CD4-positive, alpha-beta T cell (primary cell): ENCODE results near the gene CASP10. TPM values are rescaled to one million over a fixed set of nuclear protein-coding genes. Genes with fewer than 3 reads are reported as not detected.

Experiments used
- ATAC-seq: fragments of 200-7000 bp; cut with Tn5 transposase; one replicate; pipeline ENCODE4 v1.10.0; 2022; ENCODE audit warnings: mild to moderate bottlenecking; ENCODE audit not compliant: poor library complexity
- CTCF ChIA-PET: fragments of 350-600 bp; sonication (Branson Sonifier 250); formaldehyde crosslinking; loops from one replicate; lab custom pipeline; 2021; ENCODE audit warnings: antibody characterized with exemption, inconsistent platforms; lab: Charles Lee
- POLR2A ChIA-PET: fragments of 350-600 bp; sonication (Branson Sonifier 250); formaldehyde crosslinking; loops from one replicate; lab custom pipeline; 2021; ENCODE audit warnings: antibody characterized with exemption, inconsistent platforms; lab: Charles Lee
- DNase-seq, 14 experiments: peaks; one replicate each; pipeline ENCODE4 v3.0.0-alpha.2; 2013 to 2020; ENCODE audit warnings: mixed read lengths in 2 of 14
- H3K27ac ChIP-seq, 2 donors: one replicate each; pipeline versions ENCODE4 v1.5.1 to v1.7.0; 2013; ENCODE audit warnings: low read length in 2 of 2, low read depth in 1 of 2, mild to moderate bottlenecking in 1 of 2
- H3K27me3 ChIP-seq, 2 experiments: 1 replicate in 1 of 2; 2 replicates in 1 of 2; pipeline versions ENCODE4 v1.6.1 to v1.7.0; 2013; ENCODE audit warnings: low read length in 2 of 2, control low read depth in 1 of 2, mild to moderate bottlenecking in 1 of 2, moderate library complexity in 1 of 2; ENCODE audit not compliant: insufficient read depth in 2 of 2, control insufficient read depth in 1 of 2
- H3K36me3 ChIP-seq: one replicate; pipeline ENCODE4 v1.6.1; 2013; ENCODE audit warnings: low read length, control low read depth; ENCODE audit not compliant: insufficient read depth
- H3K4me1 ChIP-seq: one replicate; pipeline ENCODE4 v1.6.1; 2013; ENCODE audit warnings: low read length, control low read depth; ENCODE audit not compliant: insufficient read depth
- H3K4me3 ChIP-seq: one replicate; pipeline ENCODE4 v1.5.1; 2013; ENCODE audit warnings: mild to moderate bottlenecking, low read length, moderate library complexity
- H3K9me3 ChIP-seq, 2 experiments: 1 replicate in 1 of 2; 2 replicates in 1 of 2; pipeline versions ENCODE4 v1.6.1 to v1.7.0; 2013; ENCODE audit warnings: low read length in 2 of 2, mild to moderate bottlenecking in 2 of 2, control low read depth in 1 of 2, moderate library complexity in 1 of 2; ENCODE audit not compliant: control insufficient read depth in 1 of 2, insufficient read depth in 1 of 2
- H3K27ac Mint-ChIP-seq: one replicate; pipeline ENCODE4 v1.8.0; 2020; ENCODE audit warnings: mixed read lengths
- H3K27me3 Mint-ChIP-seq: one replicate; pipeline ENCODE4 v1.8.0; 2021; ENCODE audit warnings: mixed read lengths
- H3K36me3 Mint-ChIP-seq: one replicate; pipeline ENCODE4 v1.8.0; 2021; ENCODE audit warnings: low read depth, mixed read lengths
- H3K4me1 Mint-ChIP-seq: one replicate; pipeline ENCODE4 v1.8.0; 2021; ENCODE audit warnings: low read depth, mixed read lengths
- H3K4me3 Mint-ChIP-seq: one replicate; pipeline ENCODE4 v1.8.0; 2020; ENCODE audit warnings: mild to moderate bottlenecking, mixed read lengths
- H3K9me3 Mint-ChIP-seq: one replicate; pipeline ENCODE4 v1.8.0; 2020; ENCODE audit warnings: mixed read lengths
- intact Hi-C, 2 experiments: fragments of 100-400 bp; cut with DNase I in 1 of 2; cut with micrococcal nuclease in 1 of 2; formaldehyde crosslinking; loops; one replicate each; pipeline versions ENCODE4 v1.15.1 to v1.9.0; 2023 to 2025; cut with DNase I, micrococcal nuclease
- total RNA-seq, 174 experiments: library from RNA in 2 of 174; stranded (reverse) in 2 of 174; gene quantifications; one replicate each; pipeline ENCODE4 v1.2.3 and lab custom pipeline; 2021 to 2026
- TF ChIP-seq, protein P1 (sequence below): fragments of 200-600 bp; IDR thresholded peaks from one replicate; pipeline ENCODE4 v1.8.0; 2022; ENCODE audit warnings: antibody characterized with exemption, mild to moderate bottlenecking

CASP10 gene
- total RNA-seq, 2 experiments from 2014 or later, result 12.6 to 13.7 TPM

- DNase-seq (no peak), ATAC-seq (no peak)
- peak overlapping the region; percentile 89 for H3K4me3 Mint-ChIP-seq
Measured at GRCh38 chr2:201258666-201259615, 76.0 kb downstream of the CASP10 start.

DNA sequence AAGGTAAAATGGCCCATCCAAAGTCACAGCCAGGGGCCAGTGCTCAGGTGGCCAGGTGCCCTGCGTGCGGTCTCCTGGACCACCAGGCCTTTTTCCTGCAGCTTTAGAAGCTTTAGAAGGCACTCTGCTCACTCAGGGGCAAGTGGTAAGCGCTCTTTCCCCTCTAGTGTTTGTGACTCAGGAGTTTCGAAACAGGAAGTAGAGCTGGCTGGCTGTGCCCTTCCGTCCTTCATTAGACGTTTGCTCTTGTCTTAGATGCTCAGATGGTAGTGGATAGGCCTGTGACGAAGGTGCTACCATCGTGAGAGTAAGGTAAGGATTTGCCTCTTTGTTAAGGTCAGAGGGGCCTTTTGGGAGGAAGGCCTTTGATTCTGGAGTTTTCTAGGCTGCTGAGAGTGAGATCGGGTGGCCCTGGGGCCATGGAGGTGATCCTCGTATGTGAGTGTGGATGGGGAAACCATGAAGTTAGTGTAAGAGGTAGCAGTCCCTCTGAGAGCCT is 77.4 kb downstream of the CASP10 start, which contains the start of gene CASP8:
CASP8 (plus strand) TSS at position 235 of the 499 bp plus-strand sequence. CDS start 5,951 bp downstream, outside the sequence.
- ATAC-seq (peak; percentile 22), DNase-seq (peak; percentile 52 to 90 (median 64))
- Mint-ChIP-seq H3K4me3 (peak within 1 kb of the TSS; percentile 94), H3K9me3 (no peaks in the 10 kb centered on the region), H3K27ac (peak within 1 kb of the TSS; percentile 97), H3K36me3 (peaks cover 48% of the 10 kb centered on the region), H3K27me3 (no peaks in the 10 kb centered on the region), H3K4me1 (peaks cover 77% of the 10 kb centered on the region)
- CTCF ChIA-PET, result interaction anchor here (1.1 to 9.0 kb wide), 7 partner anchors 9 to 143 kb away, joined by 3 to 86 read pairs (median 4); no protein-coding TSS in a partner anchor
- H3K4me1 ChIP-seq, result peaks cover 68% of the 10 kb centered on the region
- peak within 1 kb of the TSS; percentile 93 to 100 for H3K27ac ChIP-seq
- TF ChIP-seq, protein P1, sequence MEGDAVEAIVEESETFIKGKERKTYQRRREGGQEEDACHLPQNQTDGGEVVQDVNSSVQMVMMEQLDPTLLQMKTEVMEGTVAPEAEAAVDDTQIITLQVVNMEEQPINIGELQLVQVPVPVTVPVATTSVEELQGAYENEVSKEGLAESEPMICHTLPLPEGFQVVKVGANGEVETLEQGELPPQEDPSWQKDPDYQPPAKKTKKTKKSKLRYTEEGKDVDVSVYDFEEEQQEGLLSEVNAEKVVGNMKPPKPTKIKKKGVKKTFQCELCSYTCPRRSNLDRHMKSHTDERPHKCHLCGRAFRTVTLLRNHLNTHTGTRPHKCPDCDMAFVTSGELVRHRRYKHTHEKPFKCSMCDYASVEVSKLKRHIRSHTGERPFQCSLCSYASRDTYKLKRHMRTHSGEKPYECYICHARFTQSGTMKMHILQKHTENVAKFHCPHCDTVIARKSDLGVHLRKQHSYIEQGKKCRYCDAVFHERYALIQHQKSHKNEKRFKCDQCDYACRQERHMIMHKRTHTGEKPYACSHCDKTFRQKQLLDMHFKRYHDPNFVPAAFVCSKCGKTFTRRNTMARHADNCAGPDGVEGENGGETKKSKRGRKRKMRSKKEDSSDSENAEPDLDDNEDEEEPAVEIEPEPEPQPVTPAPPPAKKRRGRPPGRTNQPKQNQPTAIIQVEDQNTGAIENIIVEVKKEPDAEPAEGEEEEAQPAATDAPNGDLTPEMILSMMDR, result no peak
- no peaks in the 10 kb centered on the region for H3K9me3 ChIP-seq
- peak within 1 kb of the TSS; percentile 87 for H3K4me3 ChIP-seq
- intact Hi-C loops, result loop anchor here (1.0 to 5.0 kb wide), 2 partner anchors 24 to 192 kb away; partner anchors contain the start of genes STRADB (in 1 of the 2) and TRAK2 (in 1 of the 2)
- no peaks in the 10 kb centered on the region for H3K27me3 ChIP-seq
- H3K36me3 ChIP-seq, result peaks cover 4% of the 10 kb centered on the region
- POLR2A ChIA-PET, result interaction anchor here (0.7 to 6.4 kb wide), 16 partner anchors 10 to 396 kb away, joined by 3 to 78 read pairs (median 6); partner anchors contain the start of genes CASP10, CLK1, NIF3L1 and ORC2

More at GRCh38 chr2:201258666-201259615, 76.0 kb downstream of the CASP10 start:
- Mint-ChIP-seq H3K4me1 (peaks cover 78% of the 10 kb centered on the region), H3K27me3 (no peaks in the 10 kb centered on the region), H3K9me3 (no peaks in the 10 kb centered on the region), H3K36me3 (peaks cover 41% of the 10 kb centered on the region), H3K27ac (peak overlapping the region; percentile 97)
- TF ChIP-seq, protein P1, result no peak
- no peaks in the 10 kb centered on the region for H3K36me3 ChIP-seq
- H3K4me3 ChIP-seq, result peak overlapping the region; percentile 62
- H3K27me3 ChIP-seq, result no peaks in the 10 kb centered on the region
- H3K4me1 ChIP-seq, result peaks cover 68% of the 10 kb centered on the region
- intact Hi-C loops, result loop anchor here in 1 of 2 experiments (1.0 to 10.0 kb wide), 5 partner anchors 23 to 1006 kb away; partner anchors contain the start of genes CASP10, NIF3L1, NOP58 and PPIL3
- peak overlapping the region; percentile 93 to 100 for H3K27ac ChIP-seq
- H3K9me3 ChIP-seq, result no peaks in the 10 kb centered on the region
- ChIA-PET POLR2A (interaction anchor here (1.0 to 6.4 kb wide), 15 partner anchors 11 to 384 kb away, joined by 3 to 78 read pairs (median 6); partner anchors contain the start of genes CASP10, NIF3L1, ORC2 and STRADB), CTCF (interaction anchor here (1.0 to 9.0 kb wide), 6 partner anchors 7 to 141 kb away, joined by 3 to 86 read pairs (median 3); partner anchors contain the start of gene CASP10)

DNA sequence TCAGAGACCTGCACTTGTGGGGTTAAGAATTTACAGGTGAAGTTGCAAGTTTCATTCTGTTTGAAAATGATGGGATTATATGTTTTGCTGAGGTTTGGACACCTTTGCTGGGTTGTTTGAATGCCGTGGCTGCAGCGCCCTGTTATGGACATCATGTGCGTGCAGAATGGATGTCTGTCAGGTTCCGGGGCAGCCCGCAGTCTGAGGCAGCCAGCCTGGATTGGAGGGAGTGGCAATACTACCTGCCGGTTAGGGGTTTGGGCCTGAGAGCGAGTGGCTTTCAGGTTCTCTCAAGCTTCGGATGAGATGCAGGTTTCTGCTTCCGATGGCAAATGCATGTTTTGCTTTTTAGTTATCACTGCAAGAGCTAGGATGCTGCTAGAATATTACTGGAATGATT is 78.5 kb downstream of the CASP10 start:
- Histone ChIP-seq H3K4me1 (peaks cover 68% of the 10 kb centered on the region), H3K36me3 (peaks cover 13% of the 10 kb centered on the region), H3K27ac (peak overlapping the region; percentile 45 to 71), H3K9me3 (no peaks in the 10 kb centered on the region), H3K4me3 (peak overlapping the region; percentile 87), H3K27me3 (no peaks in the 10 kb centered on the region)
- Mint-ChIP-seq H3K9me3 (no peaks in the 10 kb centered on the region), H3K27me3 (no peaks in the 10 kb centered on the region), H3K4me3 (peak overlapping the region; percentile 94), H3K27ac (peak overlapping the region; percentile 97), H3K36me3 (peaks cover 59% of the 10 kb centered on the region), H3K4me1 (peaks cover 80% of the 10 kb centered on the region)
- ATAC-seq (no peak), DNase-seq (peak; percentile 51 to 83 (median 62))
- ChIA-PET CTCF (interaction anchor here (0.9 to 9.0 kb wide), 6 partner anchors 9 to 103 kb away, joined by 3 to 86 read pairs (median 8); no protein-coding TSS in a partner anchor), POLR2A (interaction anchor here (0.6 to 6.4 kb wide), 16 partner anchors 9 to 298 kb away, joined by 3 to 78 read pairs (median 4); partner anchors contain the start of genes CASP10, CFLAR, ORC2 and STRADB)
- TF ChIP-seq, protein P1, result no peak
- intact Hi-C loops, result loop anchor here in 1 of 2 experiments (5.0 kb wide), 1 partner anchor 191 kb away; the partner anchor contains the start of genes STRADB and TRAK2
